Lower leg skin (tissue), 3 donors: Measurements from ENCODE around the gene CNOT9.

ENCODE experiments used
- POLR2A ChIP-seq, 2 donors: fragments of 450-650 bp; IDR thresholded peaks; one replicate each; pipeline ENCODE4 v1.6.1; 2016 to 2017; ENCODE audit warnings: antibody characterized with exemption in 2 of 2, mild to moderate bottlenecking in 1 of 2, moderate library complexity in 1 of 2
- TF ChIP-seq, protein P1 (sequence below), 3 donors: fragments of 450-650 bp; IDR thresholded peaks; one replicate each; pipeline ENCODE4 v1.5.1; 2016; ENCODE audit warnings: antibody characterized with exemption in 3 of 3, mild to moderate bottlenecking in 3 of 3, moderate library complexity in 2 of 3

DNA sequence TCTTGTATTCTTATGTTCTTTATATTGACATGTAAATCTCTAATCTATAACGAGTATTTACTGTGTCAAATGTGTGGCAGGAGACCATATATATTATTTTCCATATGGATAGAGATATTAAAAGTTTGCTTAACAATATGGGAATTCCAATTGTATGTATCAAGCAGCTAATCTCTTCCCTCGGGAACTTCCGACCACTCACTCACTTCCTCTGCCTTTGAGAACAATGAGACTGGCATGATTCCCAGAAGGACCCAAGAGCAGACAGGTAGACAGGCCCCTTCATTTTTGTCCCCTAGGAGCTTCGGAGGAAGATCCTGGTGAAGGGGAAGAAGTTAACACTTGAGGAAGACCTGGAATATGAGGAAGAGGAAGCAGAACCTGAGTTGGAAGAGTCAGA, 63.2 kb downstream of the CNOT9 start:
- TF ChIP-seq, protein P1, sequence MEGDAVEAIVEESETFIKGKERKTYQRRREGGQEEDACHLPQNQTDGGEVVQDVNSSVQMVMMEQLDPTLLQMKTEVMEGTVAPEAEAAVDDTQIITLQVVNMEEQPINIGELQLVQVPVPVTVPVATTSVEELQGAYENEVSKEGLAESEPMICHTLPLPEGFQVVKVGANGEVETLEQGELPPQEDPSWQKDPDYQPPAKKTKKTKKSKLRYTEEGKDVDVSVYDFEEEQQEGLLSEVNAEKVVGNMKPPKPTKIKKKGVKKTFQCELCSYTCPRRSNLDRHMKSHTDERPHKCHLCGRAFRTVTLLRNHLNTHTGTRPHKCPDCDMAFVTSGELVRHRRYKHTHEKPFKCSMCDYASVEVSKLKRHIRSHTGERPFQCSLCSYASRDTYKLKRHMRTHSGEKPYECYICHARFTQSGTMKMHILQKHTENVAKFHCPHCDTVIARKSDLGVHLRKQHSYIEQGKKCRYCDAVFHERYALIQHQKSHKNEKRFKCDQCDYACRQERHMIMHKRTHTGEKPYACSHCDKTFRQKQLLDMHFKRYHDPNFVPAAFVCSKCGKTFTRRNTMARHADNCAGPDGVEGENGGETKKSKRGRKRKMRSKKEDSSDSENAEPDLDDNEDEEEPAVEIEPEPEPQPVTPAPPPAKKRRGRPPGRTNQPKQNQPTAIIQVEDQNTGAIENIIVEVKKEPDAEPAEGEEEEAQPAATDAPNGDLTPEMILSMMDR (IDR thresholded peaks at IDR 0.05): no peak
- no peak for TF ChIP-seq POLR2A (IDR thresholded peaks at IDR 0.05)
